LNCAP (cell line): ENCODE data around the gene UST.

Experiments
- TF ChIP-seq, protein P1 (sequence below): fragments of 450-650 bp; IDR thresholded peaks from 2 replicates; pipeline ENCODE4 v1.5.1; 2017; ENCODE audit warnings: mild to moderate bottlenecking

The UST gene

GRCh38 chr6:149056777-149057463, 310.1 kb downstream of the UST start:
- TF ChIP-seq, protein P1, sequence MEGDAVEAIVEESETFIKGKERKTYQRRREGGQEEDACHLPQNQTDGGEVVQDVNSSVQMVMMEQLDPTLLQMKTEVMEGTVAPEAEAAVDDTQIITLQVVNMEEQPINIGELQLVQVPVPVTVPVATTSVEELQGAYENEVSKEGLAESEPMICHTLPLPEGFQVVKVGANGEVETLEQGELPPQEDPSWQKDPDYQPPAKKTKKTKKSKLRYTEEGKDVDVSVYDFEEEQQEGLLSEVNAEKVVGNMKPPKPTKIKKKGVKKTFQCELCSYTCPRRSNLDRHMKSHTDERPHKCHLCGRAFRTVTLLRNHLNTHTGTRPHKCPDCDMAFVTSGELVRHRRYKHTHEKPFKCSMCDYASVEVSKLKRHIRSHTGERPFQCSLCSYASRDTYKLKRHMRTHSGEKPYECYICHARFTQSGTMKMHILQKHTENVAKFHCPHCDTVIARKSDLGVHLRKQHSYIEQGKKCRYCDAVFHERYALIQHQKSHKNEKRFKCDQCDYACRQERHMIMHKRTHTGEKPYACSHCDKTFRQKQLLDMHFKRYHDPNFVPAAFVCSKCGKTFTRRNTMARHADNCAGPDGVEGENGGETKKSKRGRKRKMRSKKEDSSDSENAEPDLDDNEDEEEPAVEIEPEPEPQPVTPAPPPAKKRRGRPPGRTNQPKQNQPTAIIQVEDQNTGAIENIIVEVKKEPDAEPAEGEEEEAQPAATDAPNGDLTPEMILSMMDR, result no peak

DNA sequence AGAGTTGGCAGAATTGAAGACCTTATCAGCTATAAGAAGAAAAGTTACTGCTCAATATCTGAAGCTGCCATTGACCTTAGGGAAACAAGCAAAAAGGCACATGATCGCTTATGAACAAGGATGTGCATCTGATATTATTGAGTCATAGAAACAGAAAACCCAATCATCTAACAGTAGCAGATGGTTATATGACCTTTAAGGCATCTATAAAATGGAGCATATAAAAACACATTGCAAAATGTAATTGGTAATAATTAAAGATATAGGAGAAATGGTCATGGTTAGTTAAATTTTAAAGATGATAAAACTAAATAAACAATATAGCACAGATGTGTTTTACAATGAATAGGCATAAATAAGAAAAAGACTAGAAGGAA, 310.6 kb downstream of the UST start:
- TF ChIP-seq, protein P1, result no peak

DNA sequence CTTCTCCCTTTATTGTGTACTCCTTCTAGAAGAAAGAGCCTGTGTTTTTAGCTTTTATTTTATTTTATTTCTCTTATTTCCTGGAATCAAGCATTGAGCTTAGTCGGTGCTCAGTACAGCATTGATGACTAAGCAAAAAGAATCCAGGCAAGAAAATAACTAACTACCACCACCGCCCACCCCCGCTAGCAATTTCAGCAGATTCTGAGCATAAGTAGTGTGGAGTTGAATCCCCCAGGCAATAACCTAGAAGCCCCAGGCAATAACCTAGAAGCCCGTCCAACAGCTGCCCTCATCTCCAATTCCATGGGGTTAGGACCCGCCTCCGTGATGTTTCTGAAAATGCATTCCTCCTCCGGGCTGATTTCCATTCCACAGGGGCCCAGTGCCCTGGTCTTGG, 312.7 kb downstream of the UST start:
- TF ChIP-seq, protein P1, result no peak

DNA sequence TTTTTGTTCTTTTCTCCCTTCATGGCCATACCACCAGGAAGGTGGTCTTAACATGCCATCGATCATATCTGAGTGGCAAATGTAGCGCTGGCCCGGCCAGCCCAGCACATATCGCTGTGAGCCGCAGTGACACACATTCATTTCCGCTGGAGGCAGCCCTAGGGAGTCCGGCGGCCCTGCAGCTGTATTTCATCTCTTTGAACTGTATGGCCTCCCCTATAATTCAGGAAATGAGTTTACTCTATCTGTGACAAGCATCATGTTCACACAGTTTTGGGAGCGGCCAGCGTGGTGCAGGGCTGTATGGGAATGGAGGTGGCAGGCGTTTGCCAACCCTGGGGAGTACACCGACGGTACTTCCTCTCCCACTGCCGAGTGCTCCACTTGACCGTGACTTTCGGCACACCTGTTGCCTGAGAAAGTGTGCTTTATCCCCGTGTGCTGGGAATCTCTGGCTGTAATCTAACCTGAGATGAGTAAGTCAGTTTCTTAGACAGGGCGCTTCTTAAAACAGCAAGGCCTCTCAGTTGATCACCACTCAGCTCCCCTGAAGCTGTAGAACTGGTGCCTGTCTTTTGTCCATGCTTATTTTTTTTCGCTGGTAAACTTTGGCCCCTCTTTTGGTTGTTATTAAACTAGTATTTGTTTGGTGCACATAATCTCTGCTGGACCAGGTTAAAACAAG, 313.6 kb downstream of the UST start:
- TF ChIP-seq, protein P1, result no peak

- TF ChIP-seq, protein P1, result no peak
Observed at GRCh38 chr6:149060985-149061760, 314.3 kb downstream of the UST start.

DNA sequence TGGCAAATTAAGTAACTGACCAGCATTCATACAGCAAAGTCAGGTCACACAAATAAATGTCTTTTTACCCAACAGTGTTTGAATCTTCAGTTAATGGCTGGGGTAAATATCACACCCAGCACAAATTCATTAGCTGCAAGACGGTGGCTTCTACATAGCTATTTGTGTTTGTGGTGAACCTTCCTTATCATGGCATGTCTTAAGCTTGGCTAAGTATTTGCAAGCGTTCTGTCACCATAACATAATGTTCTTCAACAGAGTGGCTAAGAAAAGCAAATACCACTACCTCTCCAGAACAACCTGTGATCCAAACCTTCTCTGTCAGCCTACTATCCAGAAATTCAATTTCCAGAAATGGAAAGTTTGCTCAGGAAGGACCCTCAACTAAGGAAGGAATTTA, 315.1 kb downstream of the UST start:
- TF ChIP-seq, protein P1, result no peak

DNA sequence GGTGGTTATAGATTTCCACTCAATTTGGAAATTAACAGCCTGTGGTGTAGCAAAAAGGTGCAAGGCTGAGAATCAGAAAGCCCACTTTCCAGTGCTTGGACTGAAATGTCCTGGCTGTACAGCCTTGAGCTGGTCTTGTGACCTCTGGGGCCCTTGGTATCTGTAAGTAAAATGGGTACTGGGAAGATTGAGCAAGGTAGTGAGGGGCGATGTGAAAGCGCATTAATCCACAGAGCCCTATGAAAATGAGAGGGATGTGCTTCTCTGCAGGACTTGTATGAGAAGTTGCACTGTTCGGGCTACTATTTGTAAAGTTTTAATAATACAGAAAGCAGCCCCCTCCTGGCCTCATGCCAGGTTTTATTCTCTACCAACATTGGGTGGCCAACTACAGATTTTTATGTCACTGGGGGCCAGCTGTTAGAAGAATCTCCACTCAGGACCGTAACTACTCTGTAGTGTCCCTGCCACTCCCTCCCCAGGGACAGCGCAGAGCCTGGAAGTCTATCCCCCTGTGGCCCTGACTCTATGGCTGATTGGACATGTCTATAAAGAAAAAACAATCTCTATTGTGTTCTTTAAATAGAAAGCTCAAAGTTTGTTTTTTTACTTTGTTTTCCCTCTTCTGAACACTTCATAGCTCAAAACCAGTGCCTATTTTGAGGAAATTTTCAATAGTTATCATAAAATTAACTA, 316.0 kb downstream of the UST start:
- TF ChIP-seq, protein P1, result no peak
